Spinal cord (tissue), 10 donors: ENCODE results near the gene APEX2. TPM values are rescaled to one million over a fixed set of nuclear protein-coding genes. Genes with fewer than 3 reads are reported as not detected.

Source experiments
- DNase-seq, 6 donors: peaks; one replicate each; pipeline versions ENCODE4 v3.0.0 to v3.0.0-alpha.2; 2013 to 2015; ENCODE audit warnings: low spot score in 6 of 6, low read depth in 4 of 6
- H3K27ac ChIP-seq: one replicate; pipeline ENCODE4 v1.5.1; 2013; ENCODE audit warnings: low read depth, low read length, control low read depth
- H3K27me3 ChIP-seq: one replicate; pipeline ENCODE4 v1.6.1; 2013; ENCODE audit warnings: low read length; ENCODE audit not compliant: control insufficient read depth, insufficient read depth
- H3K36me3 ChIP-seq: one replicate; pipeline ENCODE4 v1.6.1; 2013; ENCODE audit warnings: low read length; ENCODE audit not compliant: control insufficient read depth, insufficient read depth
- H3K4me1 ChIP-seq: one replicate; pipeline ENCODE4 v1.6.1; 2013; ENCODE audit warnings: low read length; ENCODE audit not compliant: control insufficient read depth, insufficient read depth
- H3K4me3 ChIP-seq: one replicate; pipeline ENCODE4 v1.5.1; 2013; ENCODE audit warnings: low read depth, low read length, control low read depth
- H3K9me3 ChIP-seq: one replicate; pipeline ENCODE4 v1.6.1; 2013; ENCODE audit warnings: low read length; ENCODE audit not compliant: control insufficient read depth, insufficient read depth
- WGBS: methylation state at CpG from one replicate; pipeline ENCODE4 v1.1.5; 2013; ENCODE audit warnings: missing lambda C conversion rate; ENCODE audit not compliant: insufficient coverage; 5-methylcytosine and 5-hydroxymethylcytosine counted together
- long read RNA-seq, 4 donors: transcript quantifications; one replicate each; lab custom pipeline, GENCODE V29; 2026
- polyA plus RNA-seq, 2 donors: library from polyadenylated mRNA; unstranded; fragments of 120-200 nt; gene quantifications; one replicate each; pipeline ENCODE4 v1.2.1, GENCODE V29; 2013; ENCODE audit not compliant: insufficient read length in 2 of 2
- total RNA-seq, 2 donors: library from RNA; depleted of rRNA in 1 of 2; stranded (reverse); fragments of 120-200 nt in 1 of 2; fragments of >200 nt in 1 of 2; gene quantifications; one replicate each; pipeline versions ENCODE4 v1.2.3 to v1.2.4, GENCODE V29; 2013 to 2014
- donor health status: healthy.

Gene APEX2, protein sequence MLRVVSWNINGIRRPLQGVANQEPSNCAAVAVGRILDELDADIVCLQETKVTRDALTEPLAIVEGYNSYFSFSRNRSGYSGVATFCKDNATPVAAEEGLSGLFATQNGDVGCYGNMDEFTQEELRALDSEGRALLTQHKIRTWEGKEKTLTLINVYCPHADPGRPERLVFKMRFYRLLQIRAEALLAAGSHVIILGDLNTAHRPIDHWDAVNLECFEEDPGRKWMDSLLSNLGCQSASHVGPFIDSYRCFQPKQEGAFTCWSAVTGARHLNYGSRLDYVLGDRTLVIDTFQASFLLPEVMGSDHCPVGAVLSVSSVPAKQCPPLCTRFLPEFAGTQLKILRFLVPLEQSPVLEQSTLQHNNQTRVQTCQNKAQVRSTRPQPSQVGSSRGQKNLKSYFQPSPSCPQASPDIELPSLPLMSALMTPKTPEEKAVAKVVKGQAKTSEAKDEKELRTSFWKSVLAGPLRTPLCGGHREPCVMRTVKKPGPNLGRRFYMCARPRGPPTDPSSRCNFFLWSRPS
- total RNA-seq (1 to 10 TPM; 3.5 to 4.4 TPM), polyA plus RNA-seq (10 to 100 TPM in 1 of 2 donors, 1 to 10 TPM in 1; 9.1 to 10.8 TPM)
- long read RNA-seq, donor 1, transcript APEX2-201 (6 exons, 3,245 nt), result major isoform, 6 of 6 reads
- long read RNA-seq, donor 1, partial matches to known transcripts, result 0 of 6 reads
- long read RNA-seq, donor 1, other reads (novel, unspliced or antisense), result 0 of 6 reads
- long read RNA-seq, donor 2, partial matches to known transcripts, result 0 of 3 reads
- long read RNA-seq, donor 2, other reads (novel, unspliced or antisense), result 0 of 3 reads
- long read RNA-seq, donor 3, partial matches to known transcripts, result 0 of 2 reads
- long read RNA-seq, donor 3, other reads (novel, unspliced or antisense), result 0 of 2 reads
- long read RNA-seq, donor 4, transcript APEX2-201 (6 exons, 3,245 nt), result major isoform, 6 of 6 reads
- long read RNA-seq, donor 4, partial matches to known transcripts, result 0 of 6 reads
- long read RNA-seq, donor 4, other reads (novel, unspliced or antisense), result 0 of 6 reads

DNA sequence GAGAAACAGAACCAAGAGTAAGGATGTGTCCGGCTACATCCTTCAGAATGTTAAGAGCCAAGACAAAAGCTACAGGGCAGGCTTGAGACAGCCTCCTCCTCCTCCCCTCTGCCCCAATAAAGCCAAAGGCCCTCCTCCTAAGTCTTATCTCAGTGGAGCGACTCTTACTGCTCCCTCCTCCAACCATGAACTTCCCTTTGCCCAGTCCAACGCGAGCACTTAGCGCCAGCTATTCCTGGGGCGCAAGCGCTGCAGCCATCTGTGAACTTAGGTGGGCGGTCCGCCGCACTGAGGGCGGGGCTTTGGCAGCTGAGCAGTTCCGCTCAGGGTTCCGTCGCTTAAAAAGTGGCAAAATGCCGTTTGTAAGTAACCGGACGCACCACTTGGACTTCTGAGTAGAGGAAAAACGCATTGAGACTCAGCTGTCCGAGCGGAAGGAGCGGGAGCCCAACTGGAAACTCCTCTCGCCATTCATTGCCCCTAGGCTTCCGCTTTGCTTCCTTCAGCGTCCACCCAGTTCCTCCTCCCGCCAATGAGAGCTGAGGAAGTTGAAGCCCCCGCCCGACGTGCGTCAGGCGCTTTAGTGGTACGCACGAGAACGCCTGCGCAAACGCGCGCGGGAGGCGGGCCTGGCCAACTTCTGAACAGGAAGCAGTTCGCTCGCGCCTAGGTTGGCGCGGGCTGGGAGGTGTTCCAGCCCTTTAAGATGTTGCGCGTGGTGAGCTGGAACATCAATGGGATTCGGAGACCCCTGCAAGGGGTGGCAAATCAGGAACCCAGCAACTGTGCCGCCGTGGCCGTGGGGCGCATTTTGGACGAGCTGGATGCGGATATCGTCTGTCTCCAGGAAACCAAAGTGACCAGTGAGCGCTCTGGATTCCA, at the start of gene APEX2:
Gene APEX2, plus strand, starts transcription at position 647 of the 882 bp plus-strand sequence. Its CDS starts 60 bp downstream, at position 707.
- Histone ChIP-seq H3K27ac (peak within 1 kb of the TSS; percentile 91), H3K4me1 (no peaks in the 10 kb centered on the region), H3K9me3 (no peaks in the 10 kb centered on the region), H3K27me3 (peaks cover 5% of the 10 kb centered on the region), H3K4me3 (peak within 1 kb of the TSS; percentile 69), H3K36me3 (no peaks in the 10 kb centered on the region)
- DNase-seq, result peak; percentile 70 to 97 (median 77)
- WGBS, result 28% methylated on average over 54 of the region's 55 CpGs

DNA sequence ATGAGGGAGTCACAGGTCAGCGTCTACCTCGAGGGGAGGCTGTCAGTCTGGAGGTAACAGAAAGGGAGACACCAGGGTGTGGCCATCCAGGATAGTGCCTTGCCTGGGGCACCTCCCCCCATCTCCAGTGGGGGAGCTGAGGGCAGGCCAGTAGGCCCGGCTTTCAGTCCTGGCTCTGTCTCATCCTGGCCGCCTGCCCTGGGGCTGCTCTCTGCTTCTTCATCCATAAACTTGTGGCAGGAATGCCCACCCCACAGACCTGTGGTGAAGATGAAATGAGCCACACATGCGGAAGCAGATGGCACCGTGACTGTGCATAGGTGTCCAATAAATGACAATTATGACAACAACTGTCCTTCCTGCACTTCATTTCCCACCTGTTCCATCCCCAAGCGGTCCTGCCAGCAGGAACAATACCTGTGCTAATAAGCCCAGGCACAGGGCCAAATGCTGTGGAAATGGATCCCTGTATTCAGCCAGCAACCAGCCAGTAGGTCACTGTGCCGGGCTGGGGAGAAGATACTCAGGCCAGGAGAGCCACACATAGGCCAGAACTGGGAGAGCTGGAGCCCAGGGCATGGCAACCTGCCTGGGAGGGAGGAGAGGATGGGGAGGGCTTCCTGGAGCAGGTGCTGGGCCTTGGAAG, 49.3 kb upstream of the APEX2 start:
- peak in 1 of 6 donors; percentile 2 for DNase-seq

DNA sequence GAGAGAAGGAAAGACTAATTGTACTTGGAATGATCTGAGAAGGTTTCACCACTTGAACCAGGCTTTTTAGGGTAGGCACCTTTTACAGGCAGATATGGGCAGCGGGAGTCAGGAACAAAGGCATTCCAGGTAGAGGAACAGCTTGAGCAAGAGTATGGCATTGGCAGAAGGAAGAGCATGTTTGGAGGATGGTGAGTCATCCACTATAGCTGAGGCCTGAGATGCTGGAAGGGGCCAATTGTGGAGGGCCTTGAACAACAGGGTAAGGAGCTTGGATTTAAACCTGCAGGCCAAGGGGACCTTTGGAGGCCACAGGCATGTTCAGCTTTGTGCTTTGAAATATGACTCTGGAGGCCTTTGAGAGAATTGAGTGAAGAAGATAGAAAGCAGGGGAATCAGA, 38.4 kb upstream of the APEX2 start:
- no peaks in the 10 kb centered on the region for H3K4me1 ChIP-seq
- no peak overlapping the region for H3K4me3 ChIP-seq
- H3K36me3 ChIP-seq, result no peaks in the 10 kb centered on the region
- peaks cover 2% of the 10 kb centered on the region for H3K27me3 ChIP-seq
- H3K9me3 ChIP-seq, result no peaks in the 10 kb centered on the region
- 58% methylated on average over 1 of the region's 1 CpG for WGBS
- no peak for DNase-seq
- H3K27ac ChIP-seq, result no peak overlapping the region

More for the DNA sequence above, 49.3 kb upstream of the APEX2 start:
- no peak overlapping the region for H3K4me3 ChIP-seq
- WGBS, result 58% methylated on average over 4 of the region's 8 CpGs
- no peaks in the 10 kb centered on the region for H3K27me3 ChIP-seq
- H3K4me1 ChIP-seq, result no peaks in the 10 kb centered on the region
- no peaks in the 10 kb centered on the region for H3K9me3 ChIP-seq
- no peaks in the 10 kb centered on the region for H3K36me3 ChIP-seq
- no peak overlapping the region for H3K27ac ChIP-seq

DNA sequence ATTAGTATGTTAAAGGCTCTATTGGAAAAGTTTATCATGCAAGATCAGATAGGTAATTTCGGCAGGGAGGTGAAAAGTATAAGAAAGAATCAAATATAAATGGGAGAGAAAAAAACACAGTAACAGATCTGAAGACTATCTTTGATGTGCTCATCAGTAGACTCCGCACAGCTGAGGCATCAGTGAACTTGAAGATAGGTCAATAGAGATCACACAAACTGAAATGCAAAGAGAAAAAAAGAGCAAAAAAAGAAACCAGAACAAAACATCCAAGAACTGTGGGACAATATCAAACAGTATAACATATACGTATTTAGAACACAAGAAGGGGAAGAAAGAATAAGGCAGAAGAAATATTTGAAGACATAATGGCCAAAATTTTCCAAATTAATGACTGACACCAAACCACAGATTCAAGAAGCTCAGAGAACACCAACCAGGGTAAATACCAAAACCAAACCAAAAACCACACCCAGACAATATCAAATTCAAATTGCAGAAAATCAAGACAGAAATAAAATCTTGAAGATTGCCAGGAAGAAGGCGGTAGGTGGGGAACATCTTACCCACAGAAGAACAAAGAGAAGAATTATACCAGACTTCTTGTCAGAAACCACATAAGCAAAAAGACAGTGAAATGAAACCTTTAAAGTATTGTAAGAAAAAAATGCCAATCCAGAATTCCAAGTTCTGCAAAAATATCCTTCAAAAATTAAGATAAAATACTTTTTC, 35.2 kb upstream of the APEX2 start:
- H3K36me3 ChIP-seq, result no peaks in the 10 kb centered on the region
- peaks cover 2% of the 10 kb centered on the region for H3K27me3 ChIP-seq
- no peak overlapping the region for H3K4me3 ChIP-seq
- WGBS, result 70% methylated on average over 1 of the region's 4 CpGs
- H3K9me3 ChIP-seq, result peaks cover 2% of the 10 kb centered on the region
- no peak overlapping the region for H3K27ac ChIP-seq
- no peaks in the 10 kb centered on the region for H3K4me1 ChIP-seq
- DNase-seq, result no peak

DNA sequence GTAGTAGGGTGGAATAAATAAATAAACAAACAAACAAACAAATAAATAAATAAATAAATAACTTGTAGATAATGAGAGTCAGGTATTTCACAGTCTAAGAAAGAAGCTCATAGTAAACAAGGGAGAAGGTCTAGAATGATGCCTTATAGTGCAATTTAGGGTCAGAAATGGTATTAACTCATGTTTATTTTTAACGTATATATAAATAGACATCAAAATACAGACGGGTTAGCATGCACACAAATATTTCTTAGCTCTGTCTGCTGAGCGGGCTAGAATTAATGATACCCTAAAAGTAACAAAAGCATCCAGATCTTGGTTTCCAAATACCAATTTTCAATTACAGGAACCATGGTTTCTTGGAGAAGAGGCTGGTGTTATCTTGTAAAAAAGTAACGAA, 22.8 kb upstream of the APEX2 start:
- Histone ChIP-seq H3K4me3 (no peak overlapping the region), H3K36me3 (no peaks in the 10 kb centered on the region), H3K4me1 (no peaks in the 10 kb centered on the region), H3K27me3 (no peaks in the 10 kb centered on the region), H3K9me3 (peaks cover 2% of the 10 kb centered on the region), H3K27ac (no peak overlapping the region)
- DNase-seq, result no peak
- no CpG with 5 or more reads among the region's 4 CpGs for WGBS

DNA sequence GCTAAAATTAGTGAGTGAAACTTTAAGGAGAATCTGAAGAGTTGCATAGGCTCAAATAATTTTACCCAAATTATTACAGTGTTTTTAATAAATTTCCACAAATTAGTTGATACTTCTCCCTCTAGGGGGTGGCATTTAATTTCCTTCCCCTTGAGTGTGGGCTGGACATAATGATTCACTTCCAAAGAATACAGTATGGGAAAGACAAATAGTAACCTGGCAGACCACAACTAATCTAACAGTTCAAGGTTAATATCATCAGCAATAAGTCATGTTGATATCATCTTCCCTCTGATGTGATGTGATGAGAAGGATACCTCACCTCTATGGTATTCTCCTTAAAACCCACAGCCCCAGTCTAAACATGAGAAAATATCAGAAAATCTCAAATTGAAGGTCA, 21.7 kb upstream of the APEX2 start:
- Histone ChIP-seq H3K27ac (no peak overlapping the region), H3K4me1 (no peaks in the 10 kb centered on the region), H3K4me3 (no peak overlapping the region), H3K9me3 (peaks cover 2% of the 10 kb centered on the region), H3K36me3 (no peaks in the 10 kb centered on the region), H3K27me3 (no peaks in the 10 kb centered on the region)
- DNase-seq, result no peak

DNA sequence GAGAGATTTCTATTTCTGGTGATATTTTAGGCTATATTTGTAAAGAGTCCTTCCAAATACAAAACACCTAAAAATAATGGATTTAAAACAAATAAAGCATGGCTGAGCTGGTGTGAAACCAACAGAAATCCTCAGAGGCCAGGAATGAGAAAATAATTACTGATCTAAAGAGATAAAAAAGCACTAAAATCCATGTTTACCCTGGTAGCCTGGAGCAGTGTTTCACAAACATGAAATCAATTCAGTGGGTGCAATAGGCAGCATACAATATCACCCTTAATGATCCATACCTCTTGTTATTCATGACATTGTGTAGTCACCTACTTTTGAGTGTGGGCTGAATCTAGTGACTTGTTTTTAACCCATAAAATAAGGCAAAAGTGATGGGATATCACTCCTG, 20.7 kb upstream of the APEX2 start:
- no peaks in the 10 kb centered on the region for H3K9me3 ChIP-seq
- H3K36me3 ChIP-seq, result no peaks in the 10 kb centered on the region
- no peak for DNase-seq
- H3K4me1 ChIP-seq, result no peaks in the 10 kb centered on the region
- no peak overlapping the region for H3K4me3 ChIP-seq
- H3K27me3 ChIP-seq, result no peaks in the 10 kb centered on the region
- H3K27ac ChIP-seq, result no peak overlapping the region

DNA sequence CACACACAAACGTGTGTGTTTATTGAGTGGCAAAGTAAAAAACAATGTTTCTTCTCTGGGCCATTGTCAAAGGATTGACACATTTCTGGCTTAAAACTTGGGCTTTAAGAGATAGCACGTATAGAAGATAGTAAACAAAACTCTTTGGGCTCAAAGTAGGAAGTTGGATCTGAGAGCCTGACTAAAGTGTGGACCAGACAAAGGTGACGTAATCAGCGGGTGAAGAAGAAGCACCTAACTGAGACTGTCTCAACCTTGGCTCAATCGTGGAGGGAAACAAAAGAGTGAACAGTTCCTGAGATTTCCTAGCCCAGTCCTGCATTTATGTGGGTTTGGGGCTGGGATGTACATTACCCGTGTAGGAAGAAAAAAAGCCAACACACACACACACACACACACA, 19.8 kb upstream of the APEX2 start:
- Histone ChIP-seq H3K4me3 (no peak overlapping the region), H3K27me3 (peaks cover 2% of the 10 kb centered on the region), H3K4me1 (no peaks in the 10 kb centered on the region), H3K9me3 (no peaks in the 10 kb centered on the region), H3K36me3 (no peaks in the 10 kb centered on the region), H3K27ac (no peak overlapping the region)
- no peak for DNase-seq
- 83% methylated on average over 1 of the region's 6 CpGs for WGBS
